Measurements from ENCODE around the gene LIMD2.
A peak's percentile ranks its signal among the peaks of the same experiment; 100 is the strongest.
"Not testable (repeated sequence)": the region's sequence is repeated elsewhere in the genome, so short reads cannot be mapped to it uniquely, and the experiment has no call there.

LIMD2 gene

GRCh38 chr17:63699638-63700527, at the start of gene LIMD2:
TSS of gene LIMD2 (minus strand) at chr17:63700125. CDS start at chr17:63699298, 827 bp downstream.
- DNase-seq (ENCODE audit: low read depth in 2 of 3, low spot score in 2 of 3) = peak; percentile 45 to 70 (median 67)

GRCh38 chr17:63741408-63742173, 41.7 kb upstream of the LIMD2 start, which contains the start of gene STRADA:
TSS of gene STRADA (minus strand) at chr17:63741799. CDS start at chr17:63728369, 13,430 bp downstream.
- peak; percentile 92 to 98 (median 97) for DNase-seq (ENCODE audit: low read depth in 2 of 3, low spot score in 2 of 3)

GRCh38 chr17:63741143-63741407, 41.1 kb upstream of the LIMD2 start:
- no peak for DNase-seq (ENCODE audit: low read depth in 2 of 3, low spot score in 2 of 3)

- DNase-seq (ENCODE audit: low read depth in 2 of 3, low spot score in 2 of 3) = no peak
These were observed 40.7 kb upstream of the LIMD2 start for GRCh38 chr17:63740464-63741142.

DNA sequence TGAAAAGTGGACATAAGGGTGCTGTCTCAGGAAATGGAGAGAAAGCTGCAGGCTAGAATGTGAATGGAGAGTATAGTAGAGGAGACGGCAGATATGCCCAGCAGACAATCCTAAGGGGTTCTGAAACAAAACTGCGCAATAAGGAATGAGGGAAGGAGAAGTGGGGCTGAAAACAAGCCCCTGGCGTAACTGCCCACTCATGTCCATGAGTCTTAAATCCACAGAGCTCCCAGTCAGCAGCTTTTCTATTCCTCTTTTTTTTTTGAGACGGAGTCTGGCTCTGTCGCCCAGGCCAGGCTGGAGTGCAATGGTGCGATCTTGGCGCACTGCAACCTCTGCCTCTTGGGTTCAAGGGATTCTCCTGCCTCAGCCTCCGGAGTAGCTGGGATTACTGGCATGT, 35.8 kb upstream of the LIMD2 start:
- DNase-seq (ENCODE audit: low read depth in 2 of 3, low spot score in 2 of 3) = no peak

- no peak for DNase-seq (ENCODE audit: low read depth in 2 of 3, low spot score in 2 of 3)
These were observed 22.5 kb upstream of the LIMD2 start for GRCh38 chr17:63722403-63722802.

GRCh38 chr17:63720194-63720593, 20.3 kb upstream of the LIMD2 start:
- not testable (repeated sequence) for DNase-seq (ENCODE audit: low read depth in 2 of 3, low spot score in 2 of 3)

GRCh38 chr17:63718988-63719387, 19.1 kb upstream of the LIMD2 start:
- no peak for DNase-seq (ENCODE audit: low read depth in 2 of 3, low spot score in 2 of 3)

DNA sequence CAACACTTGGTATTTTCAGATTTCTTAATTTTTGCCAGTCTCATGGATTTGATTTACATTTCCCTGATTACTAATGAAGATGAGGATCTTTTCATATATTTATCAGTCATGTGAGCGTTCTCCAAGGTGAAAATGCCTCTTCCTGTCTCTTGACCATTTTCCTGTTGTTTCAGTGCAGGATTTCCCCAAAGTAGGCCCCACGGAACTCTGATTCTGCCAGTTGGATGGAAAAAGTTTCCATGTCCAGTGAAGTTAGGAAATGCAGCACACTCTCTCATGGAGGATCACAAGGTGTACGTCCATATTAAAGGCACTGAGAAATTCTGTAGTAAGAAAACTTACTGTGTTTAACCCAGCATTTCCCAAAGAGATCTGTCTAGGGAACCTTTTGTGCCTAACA, 16.5 kb upstream of the LIMD2 start:
- no peak for DNase-seq (ENCODE audit: low read depth in 2 of 3, low spot score in 2 of 3)

DNA sequence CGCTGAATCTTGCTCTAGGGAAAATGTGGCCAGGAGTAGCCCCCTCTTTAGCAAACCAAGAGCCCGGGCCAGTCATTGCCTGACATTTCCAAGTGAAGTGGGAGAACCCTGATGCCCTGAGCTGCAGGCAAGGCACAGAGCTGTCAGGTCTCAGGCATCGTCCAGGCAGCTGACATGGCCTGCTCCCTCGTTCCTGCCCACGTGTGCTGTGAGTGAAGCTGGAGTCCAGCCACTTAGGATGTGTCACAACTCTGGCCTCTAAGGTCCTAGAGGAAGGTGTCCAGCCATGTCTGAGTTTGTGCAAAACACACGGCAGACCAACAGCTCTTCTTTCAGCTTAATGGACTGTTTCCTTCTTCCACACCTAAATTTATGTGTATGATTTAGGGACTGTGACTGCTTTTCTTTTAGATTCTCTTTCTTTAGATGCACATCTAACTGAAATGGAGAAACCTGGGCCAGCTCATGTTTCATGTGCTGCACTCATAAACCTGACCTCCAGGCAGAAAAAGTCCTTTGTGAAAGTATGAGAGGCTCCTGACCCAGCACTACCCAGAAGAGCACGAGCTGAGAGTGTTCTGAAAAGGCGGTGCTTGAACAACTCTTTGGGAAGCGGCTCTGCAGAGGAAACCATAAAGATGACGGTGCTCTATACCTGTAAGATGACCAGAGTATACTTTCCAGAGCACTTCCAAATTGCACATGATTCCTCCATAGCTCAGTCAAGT, 14.8 kb upstream of the LIMD2 start:
- no peak for DNase-seq (ENCODE audit: low read depth in 2 of 3, low spot score in 2 of 3)

DNA sequence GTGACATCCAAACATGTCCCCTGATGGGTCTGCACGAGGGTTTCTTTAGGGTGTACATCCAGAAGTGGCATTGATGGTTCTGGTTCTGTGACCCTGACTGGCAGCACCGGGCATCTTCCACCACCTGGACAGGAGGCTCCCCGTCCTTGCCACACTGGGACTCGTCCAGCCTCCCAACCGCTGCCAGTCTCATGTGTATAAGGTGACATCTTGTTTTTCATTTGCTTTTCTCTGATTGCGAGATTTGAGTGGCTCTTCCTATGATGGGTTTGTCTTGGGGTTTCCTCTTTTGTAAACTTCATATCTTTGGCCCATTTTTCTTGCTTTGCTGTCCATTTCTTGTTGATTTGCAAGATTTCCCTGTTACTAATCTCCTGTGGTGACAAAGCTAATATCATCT, 9.2 kb upstream of the LIMD2 start:
- DNase-seq (ENCODE audit: low read depth in 2 of 3, low spot score in 2 of 3) = no peak

- DNase-seq (ENCODE audit: low read depth in 2 of 3, low spot score in 2 of 3) = no peak
These were observed 7.2 kb upstream of the LIMD2 start for GRCh38 chr17:63707151-63707550.

DNA sequence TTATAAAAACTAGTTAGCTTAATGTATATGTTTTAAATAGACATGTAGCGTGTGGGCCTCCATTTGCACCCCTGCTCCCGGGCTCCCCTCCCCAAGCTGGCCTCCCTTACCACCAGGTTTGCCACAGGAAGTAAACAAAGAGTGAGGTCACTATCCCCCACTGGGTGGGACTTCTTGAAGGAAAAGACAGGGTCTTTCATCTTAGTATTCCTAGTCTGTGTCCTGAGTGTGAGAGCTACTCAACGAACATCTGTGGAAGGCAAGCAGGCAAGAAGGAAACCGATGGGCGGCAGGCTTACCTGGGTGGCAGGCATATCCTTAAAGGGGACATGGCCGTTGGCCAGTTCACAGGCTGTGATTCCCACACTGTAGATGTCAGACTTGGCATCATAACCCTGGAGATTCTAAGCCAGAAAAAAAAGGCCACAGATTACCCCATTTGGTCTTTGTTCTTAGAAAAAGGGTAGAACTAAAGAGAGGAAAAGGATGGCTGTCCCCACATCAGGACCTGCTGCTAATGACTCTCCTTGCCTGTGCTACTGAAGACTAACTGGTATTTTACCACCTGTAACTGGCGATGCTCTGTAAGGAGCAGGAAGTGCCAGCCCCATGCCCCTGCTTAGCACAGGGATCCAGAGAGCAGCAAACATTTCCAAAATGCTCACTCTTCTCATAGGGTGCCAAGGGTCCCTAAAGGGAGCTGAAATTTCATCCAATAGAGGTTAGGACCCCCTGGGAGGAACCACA, 6.6 kb upstream of the LIMD2 start:
- DNase-seq (ENCODE audit: low read depth in 2 of 3, low spot score in 2 of 3) = no peak

- no peak for DNase-seq (ENCODE audit: low read depth in 2 of 3, low spot score in 2 of 3)
These were observed 5.7 kb upstream of the LIMD2 start for GRCh38 chr17:63705657-63706056.

GRCh38 chr17:63704836-63705235, 4.9 kb upstream of the LIMD2 start:
- no peak for DNase-seq (ENCODE audit: low read depth in 2 of 3, low spot score in 2 of 3)

DNA sequence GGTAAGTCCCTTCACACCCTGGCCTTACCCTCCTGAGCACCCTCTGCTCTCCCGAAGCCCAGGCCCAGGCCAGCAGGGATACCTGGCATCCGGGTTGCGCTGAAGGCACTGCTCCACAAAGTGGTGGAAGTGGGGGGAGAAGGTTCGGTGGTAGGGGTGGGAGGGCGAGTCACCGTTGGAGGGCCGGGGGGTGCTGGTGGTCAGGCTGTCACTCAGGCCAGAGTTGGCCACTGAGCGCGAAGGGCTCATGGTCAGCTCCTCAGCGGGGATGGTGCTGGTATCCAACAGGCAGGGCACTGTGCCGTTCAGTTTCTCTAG, 4.3 kb upstream of the LIMD2 start:
- DNase-seq (ENCODE audit: low read depth in 2 of 3, low spot score in 2 of 3) = no peak

DNA sequence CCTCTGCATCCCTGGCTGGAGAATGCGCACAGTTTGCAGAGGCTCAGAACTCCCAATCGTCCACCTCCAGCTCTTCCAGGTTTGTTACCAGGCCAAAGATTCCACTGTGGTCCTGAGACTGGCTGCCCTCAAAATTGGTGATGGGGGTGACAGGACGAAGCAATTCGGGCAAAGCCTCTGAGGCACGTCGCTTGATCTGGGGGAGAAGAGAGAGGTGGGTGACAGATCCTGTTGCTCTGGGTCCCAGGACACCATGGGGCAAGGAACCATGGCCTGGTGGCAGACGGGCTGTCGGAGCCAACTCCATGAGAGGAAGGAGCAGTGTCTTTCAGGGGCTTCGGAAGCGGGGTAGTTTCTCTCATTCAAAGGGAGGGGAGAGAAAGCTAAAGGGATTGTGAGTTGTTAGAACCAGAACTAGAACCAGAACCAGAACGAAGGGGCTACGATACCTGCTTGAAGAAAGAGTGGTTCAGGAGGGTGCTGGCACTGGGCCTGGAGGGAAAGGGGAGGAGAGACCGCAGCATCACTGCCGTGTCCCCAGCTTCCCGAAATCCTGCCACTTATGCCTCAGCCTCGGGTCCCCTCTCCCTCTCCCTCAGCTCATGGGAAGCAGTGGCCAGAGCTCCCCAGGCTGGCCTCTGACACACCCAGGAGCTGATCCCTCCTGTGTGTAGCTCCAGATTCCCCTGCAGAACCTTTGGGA, 3.8 kb upstream of the LIMD2 start:
- DNase-seq (ENCODE audit: low read depth in 2 of 3, low spot score in 2 of 3) = no peak

DNA sequence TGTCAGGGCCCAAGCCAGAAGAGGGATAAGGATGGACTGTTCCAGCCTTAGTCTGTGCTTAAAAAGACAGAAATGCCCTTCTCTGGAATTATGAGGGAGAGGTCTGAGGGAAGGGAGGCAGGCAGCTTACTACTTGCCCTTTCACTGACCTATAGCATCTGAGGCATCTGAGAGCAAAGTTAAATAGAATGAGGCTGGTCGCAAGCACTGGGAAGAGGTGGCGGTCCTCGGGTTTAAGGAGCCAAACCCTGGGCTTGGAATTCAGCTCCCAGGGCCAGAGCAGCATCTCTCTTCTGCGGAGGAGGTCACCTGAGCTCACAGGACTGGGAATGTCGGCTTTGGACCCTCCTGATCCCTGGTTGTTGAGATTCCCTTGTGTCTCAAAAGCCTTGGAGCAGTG, 3.1 kb upstream of the LIMD2 start:
- DNase-seq (ENCODE audit: low read depth in 2 of 3, low spot score in 2 of 3) = no peak

- DNase-seq (ENCODE audit: low read depth in 2 of 3, low spot score in 2 of 3) = no peak
These were observed 2.7 kb upstream of the LIMD2 start for GRCh38 chr17:63702721-63703015.

Data from activated CD8-positive, alpha-beta memory T cell treated with anti-CD3 and anti-CD28 coated beads for 48 hours (primary cell).